ENCODE measurements around the gene PARP6.

DNA sequence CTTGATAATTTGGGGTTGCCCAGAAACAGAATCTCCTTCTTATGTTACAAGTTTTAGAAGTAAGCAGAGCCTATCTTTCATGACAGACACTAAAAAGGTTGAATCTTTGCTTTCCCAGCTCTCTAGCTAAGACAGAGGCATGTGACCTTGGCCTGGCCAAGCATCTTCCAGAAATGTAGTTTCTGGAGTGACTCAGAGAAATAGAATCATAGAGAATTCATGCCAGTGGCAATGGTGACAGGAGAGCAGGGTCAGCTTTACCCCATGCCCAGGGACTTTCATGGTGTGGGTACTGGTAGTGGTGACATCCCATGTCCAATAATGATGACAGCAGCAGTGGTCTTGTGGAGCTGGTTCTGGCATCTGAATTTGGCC, 4.0 kb upstream of the PARP6 start:
- TF ChIP-seq CTCF (IDR thresholded peaks at IDR 0.05) (no peak), CREB1 (CRISPR knock-in tag; IDR thresholded peaks at IDR 0.05) (no peak), NFE2L1 (CRISPR knock-in tag; IDR thresholded peaks at IDR 0.05) (no peak), TP53 (CRISPR knock-in tag; IDR thresholded peaks at IDR 0.05) (no peak), ZNF423 (CRISPR knock-in tag; IDR thresholded peaks at IDR 0.05) (no peak), SMAD3 (CRISPR knock-in tag; IDR thresholded peaks at IDR 0.05; ENCODE audit: borderline replicate concordance) (no peak), ATF1 (CRISPR knock-in tag; IDR thresholded peaks at IDR 0.05) (no peak), GABPB1 (CRISPR knock-in tag; IDR thresholded peaks at IDR 0.05) (no peak), HMGA2 (CRISPR knock-in tag; IDR thresholded peaks at IDR 0.05) (no peak), ATF2 (CRISPR knock-in tag; IDR thresholded peaks at IDR 0.05; ENCODE audit: borderline replicate concordance, low read depth) (no peak)
- TF ChIP-seq, protein P1, sequence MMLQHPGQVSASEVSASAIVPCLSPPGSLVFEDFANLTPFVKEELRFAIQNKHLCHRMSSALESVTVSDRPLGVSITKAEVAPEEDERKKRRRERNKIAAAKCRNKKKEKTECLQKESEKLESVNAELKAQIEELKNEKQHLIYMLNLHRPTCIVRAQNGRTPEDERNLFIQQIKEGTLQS (CRISPR knock-in tag; conservative IDR thresholded peaks at IDR 0.05), result no peak
- TF ChIP-seq, protein P2, sequence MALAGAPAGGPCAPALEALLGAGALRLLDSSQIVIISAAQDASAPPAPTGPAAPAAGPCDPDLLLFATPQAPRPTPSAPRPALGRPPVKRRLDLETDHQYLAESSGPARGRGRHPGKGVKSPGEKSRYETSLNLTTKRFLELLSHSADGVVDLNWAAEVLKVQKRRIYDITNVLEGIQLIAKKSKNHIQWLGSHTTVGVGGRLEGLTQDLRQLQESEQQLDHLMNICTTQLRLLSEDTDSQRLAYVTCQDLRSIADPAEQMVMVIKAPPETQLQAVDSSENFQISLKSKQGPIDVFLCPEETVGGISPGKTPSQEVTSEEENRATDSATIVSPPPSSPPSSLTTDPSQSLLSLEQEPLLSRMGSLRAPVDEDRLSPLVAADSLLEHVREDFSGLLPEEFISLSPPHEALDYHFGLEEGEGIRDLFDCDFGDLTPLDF (CRISPR knock-in tag; IDR thresholded peaks at IDR 0.05), result no peak
